ENCODE results near the gene LAMA2. TPM values are rescaled to one million over a fixed set of nuclear protein-coding genes. Genes with fewer than 3 reads are reported as not detected.

LAMA2 gene
- polyA plus RNA-seq, 1 donor: 5.4 TPM

GRCh38 chr6:129370268-129370916 is 487.5 kb downstream of the LAMA2 start:
- H3K9me3 ChIP-seq (ENCODE audit: control insufficient read depth, low read depth, low read length): no peaks in the 10 kb centered on the region
- 14% methylated on average over 5 of the region's 9 CpGs for WGBS (ENCODE audit: insufficient coverage, low lambda C conversion rate)
- H3K4me3 ChIP-seq (ENCODE audit: low read length): no peak overlapping the region

GRCh38 chr6:129381885-129382284 is 498.9 kb downstream of the LAMA2 start:
- no peak overlapping the region for H3K27ac ChIP-seq (ENCODE audit: low read length)
- H3K36me3 ChIP-seq (ENCODE audit: control insufficient read depth, insufficient read depth, low read length): no peaks in the 10 kb centered on the region
- H3K4me3 ChIP-seq (ENCODE audit: low read length): no peak overlapping the region
- no peaks in the 10 kb centered on the region for H3K4me1 ChIP-seq (ENCODE audit: control insufficient read depth, insufficient read depth, low read length)
- peaks cover 2% of the 10 kb centered on the region for H3K27me3 ChIP-seq (ENCODE audit: control insufficient read depth, insufficient read depth, low read length)
- no peaks in the 10 kb centered on the region for H3K9me3 ChIP-seq (ENCODE audit: control insufficient read depth, low read depth, low read length)
- DNase-seq: no peak
- WGBS (ENCODE audit: insufficient coverage, low lambda C conversion rate): no CpG with 5 or more reads among the region's 2 CpGs

More at GRCh38 chr6:129370268-129370916, 487.5 kb downstream of the LAMA2 start:
- no peaks in the 10 kb centered on the region for H3K4me1 ChIP-seq (ENCODE audit: control insufficient read depth, insufficient read depth, low read length)
- peak in 1 of 2 donors; percentile 24 for DNase-seq
- no peaks in the 10 kb centered on the region for H3K27me3 ChIP-seq (ENCODE audit: control insufficient read depth, insufficient read depth, low read length)
- H3K36me3 ChIP-seq (ENCODE audit: control insufficient read depth, insufficient read depth, low read length): no peaks in the 10 kb centered on the region
- no peak overlapping the region for H3K27ac ChIP-seq (ENCODE audit: low read length)

GRCh38 chr6:129382916-129383315 is 500.0 kb downstream of the LAMA2 start:
- no peaks in the 10 kb centered on the region for H3K9me3 ChIP-seq (ENCODE audit: control insufficient read depth, low read depth, low read length)
- H3K4me1 ChIP-seq (ENCODE audit: control insufficient read depth, insufficient read depth, low read length): no peaks in the 10 kb centered on the region
- no peak for DNase-seq
- no peak overlapping the region for H3K4me3 ChIP-seq (ENCODE audit: low read length)
- peaks cover 2% of the 10 kb centered on the region for H3K27me3 ChIP-seq (ENCODE audit: control insufficient read depth, insufficient read depth, low read length)
- no peak overlapping the region for H3K27ac ChIP-seq (ENCODE audit: low read length)
- no CpG with 5 or more reads among the region's 7 CpGs for WGBS (ENCODE audit: insufficient coverage, low lambda C conversion rate)
- no peaks in the 10 kb centered on the region for H3K36me3 ChIP-seq (ENCODE audit: control insufficient read depth, insufficient read depth, low read length)

GRCh38 chr6:129385117-129385516 is 502.2 kb downstream of the LAMA2 start:
- Histone ChIP-seq H3K4me1 (ENCODE audit: control insufficient read depth, insufficient read depth, low read length) (no peaks in the 10 kb centered on the region), H3K36me3 (ENCODE audit: control insufficient read depth, insufficient read depth, low read length) (no peaks in the 10 kb centered on the region), H3K9me3 (ENCODE audit: control insufficient read depth, low read depth, low read length) (no peaks in the 10 kb centered on the region), H3K4me3 (ENCODE audit: low read length) (no peak overlapping the region), H3K27ac (ENCODE audit: low read length) (no peak overlapping the region), H3K27me3 (ENCODE audit: control insufficient read depth, insufficient read depth, low read length) (no peaks in the 10 kb centered on the region)
- DNase-seq: no peak
- WGBS (ENCODE audit: insufficient coverage, low lambda C conversion rate): no CpG with 5 or more reads among the region's 1 CpG

GRCh38 chr6:129390900-129391299 is 508.0 kb downstream of the LAMA2 start:
- 57% methylated on average over 1 of the region's 2 CpGs for WGBS (ENCODE audit: insufficient coverage, low lambda C conversion rate)
- Histone ChIP-seq H3K36me3 (ENCODE audit: control insufficient read depth, insufficient read depth, low read length) (no peaks in the 10 kb centered on the region), H3K9me3 (ENCODE audit: control insufficient read depth, low read depth, low read length) (no peaks in the 10 kb centered on the region), H3K4me1 (ENCODE audit: control insufficient read depth, insufficient read depth, low read length) (no peaks in the 10 kb centered on the region), H3K27me3 (ENCODE audit: control insufficient read depth, insufficient read depth, low read length) (no peaks in the 10 kb centered on the region), H3K4me3 (ENCODE audit: low read length) (no peak overlapping the region), H3K27ac (ENCODE audit: low read length) (no peak overlapping the region)
- DNase-seq: peak; percentile 5 to 10

GRCh38 chr6:129393654-129394053 is 510.7 kb downstream of the LAMA2 start:
- H3K4me1 ChIP-seq (ENCODE audit: control insufficient read depth, insufficient read depth, low read length): no peaks in the 10 kb centered on the region
- H3K27ac ChIP-seq (ENCODE audit: low read length): no peak overlapping the region
- H3K36me3 ChIP-seq (ENCODE audit: control insufficient read depth, insufficient read depth, low read length): no peaks in the 10 kb centered on the region
- no peaks in the 10 kb centered on the region for H3K27me3 ChIP-seq (ENCODE audit: control insufficient read depth, insufficient read depth, low read length)
- H3K9me3 ChIP-seq (ENCODE audit: control insufficient read depth, low read depth, low read length): no peaks in the 10 kb centered on the region
- DNase-seq: no peak
- H3K4me3 ChIP-seq (ENCODE audit: low read length): no peak overlapping the region
- WGBS (ENCODE audit: insufficient coverage, low lambda C conversion rate): 80% methylated on average over 1 of the region's 2 CpGs

GRCh38 chr6:129398764-129399163 is 515.8 kb downstream of the LAMA2 start:
- no peak for DNase-seq
- Histone ChIP-seq H3K4me1 (ENCODE audit: control insufficient read depth, insufficient read depth, low read length) (no peaks in the 10 kb centered on the region), H3K4me3 (ENCODE audit: low read length) (no peak overlapping the region), H3K36me3 (ENCODE audit: control insufficient read depth, insufficient read depth, low read length) (no peaks in the 10 kb centered on the region), H3K27ac (ENCODE audit: low read length) (no peak overlapping the region), H3K27me3 (ENCODE audit: control insufficient read depth, insufficient read depth, low read length) (no peaks in the 10 kb centered on the region), H3K9me3 (ENCODE audit: control insufficient read depth, low read depth, low read length) (no peaks in the 10 kb centered on the region)
- 100% methylated on average over 2 of the region's 4 CpGs for WGBS (ENCODE audit: insufficient coverage, low lambda C conversion rate)

GRCh38 chr6:129402244-129402643 is 519.3 kb downstream of the LAMA2 start:
- WGBS (ENCODE audit: insufficient coverage, low lambda C conversion rate): no CpG with 5 or more reads among the region's 1 CpG
- Histone ChIP-seq H3K4me3 (ENCODE audit: low read length) (no peak overlapping the region), H3K27me3 (ENCODE audit: control insufficient read depth, insufficient read depth, low read length) (no peaks in the 10 kb centered on the region), H3K27ac (ENCODE audit: low read length) (no peak overlapping the region), H3K9me3 (ENCODE audit: control insufficient read depth, low read depth, low read length) (no peaks in the 10 kb centered on the region), H3K4me1 (ENCODE audit: control insufficient read depth, insufficient read depth, low read length) (no peaks in the 10 kb centered on the region), H3K36me3 (ENCODE audit: control insufficient read depth, insufficient read depth, low read length) (no peaks in the 10 kb centered on the region)
- no peak for DNase-seq

- WGBS (ENCODE audit: insufficient coverage, low lambda C conversion rate): 100% methylated on average over 1 of the region's 1 CpG
- no peaks in the 10 kb centered on the region for H3K9me3 ChIP-seq (ENCODE audit: control insufficient read depth, low read depth, low read length)
- no peak overlapping the region for H3K27ac ChIP-seq (ENCODE audit: low read length)
Observed at GRCh38 chr6:129411092-129411491, 528.2 kb downstream of the LAMA2 start.

GRCh38 chr6:129416337-129416990 is 533.5 kb downstream of the LAMA2 start:
- no peaks in the 10 kb centered on the region for H3K4me1 ChIP-seq (ENCODE audit: control insufficient read depth, insufficient read depth, low read length)
- DNase-seq: no peak
- H3K36me3 ChIP-seq (ENCODE audit: control insufficient read depth, insufficient read depth, low read length): no peaks in the 10 kb centered on the region
- H3K9me3 ChIP-seq (ENCODE audit: control insufficient read depth, low read depth, low read length): no peaks in the 10 kb centered on the region
- no peak overlapping the region for H3K4me3 ChIP-seq (ENCODE audit: low read length)
- peaks cover 2% of the 10 kb centered on the region for H3K27me3 ChIP-seq (ENCODE audit: control insufficient read depth, insufficient read depth, low read length)
- H3K27ac ChIP-seq (ENCODE audit: low read length): no peak overlapping the region
- no CpG with 5 or more reads among the region's 6 CpGs for WGBS (ENCODE audit: insufficient coverage, low lambda C conversion rate)

More at GRCh38 chr6:129411092-129411491, 528.2 kb downstream of the LAMA2 start:
- H3K4me3 ChIP-seq (ENCODE audit: low read length): no peak overlapping the region
- H3K27me3 ChIP-seq (ENCODE audit: control insufficient read depth, insufficient read depth, low read length): peaks cover 2% of the 10 kb centered on the region
- DNase-seq: no peak
- no peaks in the 10 kb centered on the region for H3K4me1 ChIP-seq (ENCODE audit: control insufficient read depth, insufficient read depth, low read length)
- no peaks in the 10 kb centered on the region for H3K36me3 ChIP-seq (ENCODE audit: control insufficient read depth, insufficient read depth, low read length)

Measured in large intestine (tissue), 3 donors.